ENCODE measurements around the gene ADAMTS3.

DNA sequence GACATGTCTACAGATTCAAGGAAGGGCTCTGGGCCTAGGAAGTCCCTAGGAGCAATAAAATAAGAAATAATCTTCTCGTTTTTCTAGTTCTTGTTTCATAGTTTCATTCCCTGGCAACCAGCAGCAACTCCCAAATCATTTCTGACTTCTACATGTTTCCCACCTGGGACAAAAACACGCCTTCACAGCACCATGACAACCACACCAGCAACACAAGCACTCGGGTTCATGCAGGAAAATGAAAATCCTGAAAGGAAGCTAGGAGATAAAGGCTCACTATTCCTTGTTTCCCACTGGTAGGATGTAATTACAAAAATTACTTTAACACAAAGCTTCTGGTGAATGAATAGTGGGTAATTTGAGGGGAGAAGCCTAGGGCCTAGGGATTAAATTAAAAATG is 158.9 kb downstream of the ADAMTS3 start:
- TF ChIP-seq, protein P1, sequence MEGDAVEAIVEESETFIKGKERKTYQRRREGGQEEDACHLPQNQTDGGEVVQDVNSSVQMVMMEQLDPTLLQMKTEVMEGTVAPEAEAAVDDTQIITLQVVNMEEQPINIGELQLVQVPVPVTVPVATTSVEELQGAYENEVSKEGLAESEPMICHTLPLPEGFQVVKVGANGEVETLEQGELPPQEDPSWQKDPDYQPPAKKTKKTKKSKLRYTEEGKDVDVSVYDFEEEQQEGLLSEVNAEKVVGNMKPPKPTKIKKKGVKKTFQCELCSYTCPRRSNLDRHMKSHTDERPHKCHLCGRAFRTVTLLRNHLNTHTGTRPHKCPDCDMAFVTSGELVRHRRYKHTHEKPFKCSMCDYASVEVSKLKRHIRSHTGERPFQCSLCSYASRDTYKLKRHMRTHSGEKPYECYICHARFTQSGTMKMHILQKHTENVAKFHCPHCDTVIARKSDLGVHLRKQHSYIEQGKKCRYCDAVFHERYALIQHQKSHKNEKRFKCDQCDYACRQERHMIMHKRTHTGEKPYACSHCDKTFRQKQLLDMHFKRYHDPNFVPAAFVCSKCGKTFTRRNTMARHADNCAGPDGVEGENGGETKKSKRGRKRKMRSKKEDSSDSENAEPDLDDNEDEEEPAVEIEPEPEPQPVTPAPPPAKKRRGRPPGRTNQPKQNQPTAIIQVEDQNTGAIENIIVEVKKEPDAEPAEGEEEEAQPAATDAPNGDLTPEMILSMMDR (IDR thresholded peaks at IDR 0.05): no peak
- TF ChIP-seq POLR2A (IDR thresholded peaks at IDR 0.05; ENCODE audit: low read length) (no peak), JUN (IDR thresholded peaks at IDR 0.05) (no peak), HOXA7 (CRISPR knock-in tag; IDR thresholded peaks at IDR 0.05) (no peak), EP300 (IDR thresholded peaks at IDR 0.05) (no peak), ZNF302 (CRISPR knock-in tag; IDR thresholded peaks at IDR 0.05) (no peak), CEBPB (IDR thresholded peaks at IDR 0.05) (no peak), RFX5 (IDR thresholded peaks at IDR 0.05) (no peak), POLR2AphosphoS2 (conservative IDR thresholded peaks at IDR 0.05; ENCODE audit: low read length) (no peak)
- TF ChIP-seq, protein P2, sequence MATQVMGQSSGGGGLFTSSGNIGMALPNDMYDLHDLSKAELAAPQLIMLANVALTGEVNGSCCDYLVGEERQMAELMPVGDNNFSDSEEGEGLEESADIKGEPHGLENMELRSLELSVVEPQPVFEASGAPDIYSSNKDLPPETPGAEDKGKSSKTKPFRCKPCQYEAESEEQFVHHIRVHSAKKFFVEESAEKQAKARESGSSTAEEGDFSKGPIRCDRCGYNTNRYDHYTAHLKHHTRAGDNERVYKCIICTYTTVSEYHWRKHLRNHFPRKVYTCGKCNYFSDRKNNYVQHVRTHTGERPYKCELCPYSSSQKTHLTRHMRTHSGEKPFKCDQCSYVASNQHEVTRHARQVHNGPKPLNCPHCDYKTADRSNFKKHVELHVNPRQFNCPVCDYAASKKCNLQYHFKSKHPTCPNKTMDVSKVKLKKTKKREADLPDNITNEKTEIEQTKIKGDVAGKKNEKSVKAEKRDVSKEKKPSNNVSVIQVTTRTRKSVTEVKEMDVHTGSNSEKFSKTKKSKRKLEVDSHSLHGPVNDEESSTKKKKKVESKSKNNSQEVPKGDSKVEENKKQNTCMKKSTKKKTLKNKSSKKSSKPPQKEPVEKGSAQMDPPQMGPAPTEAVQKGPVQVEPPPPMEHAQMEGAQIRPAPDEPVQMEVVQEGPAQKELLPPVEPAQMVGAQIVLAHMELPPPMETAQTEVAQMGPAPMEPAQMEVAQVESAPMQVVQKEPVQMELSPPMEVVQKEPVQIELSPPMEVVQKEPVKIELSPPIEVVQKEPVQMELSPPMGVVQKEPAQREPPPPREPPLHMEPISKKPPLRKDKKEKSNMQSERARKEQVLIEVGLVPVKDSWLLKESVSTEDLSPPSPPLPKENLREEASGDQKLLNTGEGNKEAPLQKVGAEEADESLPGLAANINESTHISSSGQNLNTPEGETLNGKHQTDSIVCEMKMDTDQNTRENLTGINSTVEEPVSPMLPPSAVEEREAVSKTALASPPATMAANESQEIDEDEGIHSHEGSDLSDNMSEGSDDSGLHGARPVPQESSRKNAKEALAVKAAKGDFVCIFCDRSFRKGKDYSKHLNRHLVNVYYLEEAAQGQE (IDR thresholded peaks at IDR 0.05): no peak
- TF ChIP-seq, protein P3, sequence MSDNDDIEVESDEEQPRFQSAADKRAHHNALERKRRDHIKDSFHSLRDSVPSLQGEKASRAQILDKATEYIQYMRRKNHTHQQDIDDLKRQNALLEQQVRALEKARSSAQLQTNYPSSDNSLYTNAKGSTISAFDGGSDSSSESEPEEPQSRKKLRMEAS (IDR thresholded peaks at IDR 0.05): no peak
